SK-N-SH treated with all-trans-retinoic acid at 6 μM for 48 hours (cell line): ENCODE results near the gene RIMBP2.

ENCODE experiments used
- ARNTL ChIP-seq: fragments of 450-650 bp; formaldehyde crosslinking; IDR thresholded peaks from 2 replicates; pipeline ENCODE4 v1.5.0; 2020; ENCODE audit warnings: low read depth, mild to moderate bottlenecking, moderate library complexity, borderline replicate concordance
- BACH2 ChIP-seq: fragments of 250-450 bp; sonication (Bioruptor Pico); IDR thresholded peaks from 2 replicates; pipeline ENCODE4 v1.9.0; 2021; ENCODE audit warnings: mild to moderate bottlenecking, borderline replicate concordance
- GLIS3 ChIP-seq: fragments of 250-450 bp; sonication (Bioruptor Pico); IDR thresholded peaks from 2 replicates; pipeline ENCODE4 v1.5.0; 2020; ENCODE audit warnings: mild to moderate bottlenecking, moderate library complexity
- ISL1 ChIP-seq: fragments of 250-450 bp; sonication (Bioruptor Pico); IDR thresholded peaks from 2 replicates; pipeline ENCODE4 v2.1.2; 2022; ENCODE audit warnings: mild to moderate bottlenecking, moderate library complexity
- PPARA ChIP-seq: fragments of 250-450 bp; sonication (Bioruptor Pico); IDR thresholded peaks from 2 replicates; pipeline ENCODE4 v1.5.0; 2020; ENCODE audit warnings: mild to moderate bottlenecking, borderline replicate concordance
- SNAI2 ChIP-seq: fragments of 250-450 bp; sonication (Bioruptor Pico); IDR thresholded peaks from 2 replicates; pipeline ENCODE4 v1.5.0; 2020; ENCODE audit warnings: mild to moderate bottlenecking, moderate library complexity
- TCF4 ChIP-seq: fragments of 250-450 bp; sonication (Bioruptor Pico); IDR thresholded peaks from 2 replicates; pipeline ENCODE4 v1.8.0; 2021; ENCODE audit warnings: mild to moderate bottlenecking, moderate library complexity, borderline replicate concordance
- ZC3H10 ChIP-seq: fragments of 250-450 bp; sonication (Bioruptor Pico); IDR thresholded peaks from 2 replicates; pipeline ENCODE4 v1.5.1; 2021; ENCODE audit warnings: mild to moderate bottlenecking, moderate library complexity
- ZNF565 ChIP-seq: fragments of 450-650 bp; formaldehyde crosslinking; conservative IDR thresholded peaks from 2 replicates; pipeline ENCODE4 v1.5.0; 2020; ENCODE audit warnings: low read depth, mild to moderate bottlenecking, moderate library complexity
- TF ChIP-seq, protein P1 (sequence below): fragments of 250-450 bp; sonication (Bioruptor Pico); IDR thresholded peaks from 2 replicates; pipeline ENCODE4 v1.8.0; 2020; ENCODE audit warnings: mild to moderate bottlenecking, moderate library complexity, borderline replicate concordance
- TF ChIP-seq, protein P2 (sequence below): fragments of 250-450 bp; sonication (Bioruptor Pico); IDR thresholded peaks from 2 replicates; pipeline ENCODE4 v1.5.0; 2020; ENCODE audit warnings: mild to moderate bottlenecking, moderate library complexity
- TF ChIP-seq, protein P3 (sequence below): fragments of 250-450 bp; sonication (Bioruptor Pico); IDR thresholded peaks from 2 replicates; pipeline ENCODE4 v1.5.1; 2021; ENCODE audit warnings: mild to moderate bottlenecking, moderate library complexity
- TF ChIP-seq, protein P4 (sequence below): fragments of 250-450 bp; sonication (Bioruptor Pico); IDR thresholded peaks from 2 replicates; pipeline ENCODE4 v1.8.0; 2021; ENCODE audit warnings: low read depth, mild to moderate bottlenecking, moderate library complexity, borderline replicate concordance

DNA sequence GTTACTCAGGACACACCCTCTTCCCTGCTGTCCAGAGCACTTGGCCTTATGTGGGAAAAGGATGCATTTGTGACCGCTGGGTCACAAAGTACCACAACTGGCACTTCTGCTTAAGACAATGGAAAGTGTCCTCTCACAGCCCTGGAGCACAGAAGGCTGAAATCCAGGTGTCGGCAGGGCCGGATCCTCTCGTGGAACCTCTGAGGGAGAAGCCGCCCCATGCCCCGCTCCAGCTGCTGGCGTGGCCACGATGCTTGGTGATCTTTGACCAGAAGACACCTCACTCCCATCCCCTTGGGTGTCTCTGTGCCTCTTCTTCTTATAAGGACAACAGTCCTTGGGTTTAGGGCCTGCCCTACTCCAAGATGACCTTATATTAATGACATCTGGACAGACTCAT is 221.4 kb downstream of the RIMBP2 start:
- TF ChIP-seq ZNF565 (no peak), TCF4 (CRISPR knock-in tag) (no peak), BACH2 (CRISPR knock-in tag) (no peak), ISL1 (CRISPR knock-in tag) (no peak), ZC3H10 (CRISPR knock-in tag) (no peak), SNAI2 (CRISPR knock-in tag) (no peak), ARNTL (CRISPR knock-in tag) (no peak), GLIS3 (CRISPR knock-in tag) (no peak), PPARA (CRISPR knock-in tag) (no peak)
- TF ChIP-seq, protein P1, sequence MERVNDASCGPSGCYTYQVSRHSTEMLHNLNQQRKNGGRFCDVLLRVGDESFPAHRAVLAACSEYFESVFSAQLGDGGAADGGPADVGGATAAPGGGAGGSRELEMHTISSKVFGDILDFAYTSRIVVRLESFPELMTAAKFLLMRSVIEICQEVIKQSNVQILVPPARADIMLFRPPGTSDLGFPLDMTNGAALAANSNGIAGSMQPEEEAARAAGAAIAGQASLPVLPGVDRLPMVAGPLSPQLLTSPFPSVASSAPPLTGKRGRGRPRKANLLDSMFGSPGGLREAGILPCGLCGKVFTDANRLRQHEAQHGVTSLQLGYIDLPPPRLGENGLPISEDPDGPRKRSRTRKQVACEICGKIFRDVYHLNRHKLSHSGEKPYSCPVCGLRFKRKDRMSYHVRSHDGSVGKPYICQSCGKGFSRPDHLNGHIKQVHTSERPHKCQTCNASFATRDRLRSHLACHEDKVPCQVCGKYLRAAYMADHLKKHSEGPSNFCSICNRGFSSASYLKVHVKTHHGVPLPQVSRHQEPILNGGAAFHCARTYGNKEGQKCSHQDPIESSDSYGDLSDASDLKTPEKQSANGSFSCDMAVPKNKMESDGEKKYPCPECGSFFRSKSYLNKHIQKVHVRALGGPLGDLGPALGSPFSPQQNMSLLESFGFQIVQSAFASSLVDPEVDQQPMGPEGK = no peak
- TF ChIP-seq, protein P2, sequence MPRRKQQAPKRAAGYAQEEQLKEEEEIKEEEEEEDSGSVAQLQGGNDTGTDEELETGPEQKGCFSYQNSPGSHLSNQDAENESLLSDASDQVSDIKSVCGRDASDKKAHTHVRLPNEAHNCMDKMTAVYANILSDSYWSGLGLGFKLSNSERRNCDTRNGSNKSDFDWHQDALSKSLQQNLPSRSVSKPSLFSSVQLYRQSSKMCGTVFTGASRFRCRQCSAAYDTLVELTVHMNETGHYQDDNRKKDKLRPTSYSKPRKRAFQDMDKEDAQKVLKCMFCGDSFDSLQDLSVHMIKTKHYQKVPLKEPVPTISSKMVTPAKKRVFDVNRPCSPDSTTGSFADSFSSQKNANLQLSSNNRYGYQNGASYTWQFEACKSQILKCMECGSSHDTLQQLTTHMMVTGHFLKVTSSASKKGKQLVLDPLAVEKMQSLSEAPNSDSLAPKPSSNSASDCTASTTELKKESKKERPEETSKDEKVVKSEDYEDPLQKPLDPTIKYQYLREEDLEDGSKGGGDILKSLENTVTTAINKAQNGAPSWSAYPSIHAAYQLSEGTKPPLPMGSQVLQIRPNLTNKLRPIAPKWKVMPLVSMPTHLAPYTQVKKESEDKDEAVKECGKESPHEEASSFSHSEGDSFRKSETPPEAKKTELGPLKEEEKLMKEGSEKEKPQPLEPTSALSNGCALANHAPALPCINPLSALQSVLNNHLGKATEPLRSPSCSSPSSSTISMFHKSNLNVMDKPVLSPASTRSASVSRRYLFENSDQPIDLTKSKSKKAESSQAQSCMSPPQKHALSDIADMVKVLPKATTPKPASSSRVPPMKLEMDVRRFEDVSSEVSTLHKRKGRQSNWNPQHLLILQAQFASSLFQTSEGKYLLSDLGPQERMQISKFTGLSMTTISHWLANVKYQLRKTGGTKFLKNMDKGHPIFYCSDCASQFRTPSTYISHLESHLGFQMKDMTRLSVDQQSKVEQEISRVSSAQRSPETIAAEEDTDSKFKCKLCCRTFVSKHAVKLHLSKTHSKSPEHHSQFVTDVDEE (CRISPR knock-in tag) = no peak
- TF ChIP-seq, protein P3, sequence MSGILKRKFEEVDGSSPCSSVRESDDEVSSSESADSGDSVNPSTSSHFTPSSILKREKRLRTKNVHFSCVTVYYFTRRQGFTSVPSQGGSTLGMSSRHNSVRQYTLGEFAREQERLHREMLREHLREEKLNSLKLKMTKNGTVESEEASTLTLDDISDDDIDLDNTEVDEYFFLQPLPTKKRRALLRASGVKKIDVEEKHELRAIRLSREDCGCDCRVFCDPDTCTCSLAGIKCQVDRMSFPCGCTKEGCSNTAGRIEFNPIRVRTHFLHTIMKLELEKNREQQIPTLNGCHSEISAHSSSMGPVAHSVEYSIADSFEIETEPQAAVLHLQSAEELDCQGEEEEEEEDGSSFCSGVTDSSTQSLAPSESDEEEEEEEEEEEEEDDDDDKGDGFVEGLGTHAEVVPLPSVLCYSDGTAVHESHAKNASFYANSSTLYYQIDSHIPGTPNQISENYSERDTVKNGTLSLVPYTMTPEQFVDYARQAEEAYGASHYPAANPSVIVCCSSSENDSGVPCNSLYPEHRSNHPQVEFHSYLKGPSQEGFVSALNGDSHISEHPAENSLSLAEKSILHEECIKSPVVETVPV (CRISPR knock-in tag) = no peak
- TF ChIP-seq, protein P4, sequence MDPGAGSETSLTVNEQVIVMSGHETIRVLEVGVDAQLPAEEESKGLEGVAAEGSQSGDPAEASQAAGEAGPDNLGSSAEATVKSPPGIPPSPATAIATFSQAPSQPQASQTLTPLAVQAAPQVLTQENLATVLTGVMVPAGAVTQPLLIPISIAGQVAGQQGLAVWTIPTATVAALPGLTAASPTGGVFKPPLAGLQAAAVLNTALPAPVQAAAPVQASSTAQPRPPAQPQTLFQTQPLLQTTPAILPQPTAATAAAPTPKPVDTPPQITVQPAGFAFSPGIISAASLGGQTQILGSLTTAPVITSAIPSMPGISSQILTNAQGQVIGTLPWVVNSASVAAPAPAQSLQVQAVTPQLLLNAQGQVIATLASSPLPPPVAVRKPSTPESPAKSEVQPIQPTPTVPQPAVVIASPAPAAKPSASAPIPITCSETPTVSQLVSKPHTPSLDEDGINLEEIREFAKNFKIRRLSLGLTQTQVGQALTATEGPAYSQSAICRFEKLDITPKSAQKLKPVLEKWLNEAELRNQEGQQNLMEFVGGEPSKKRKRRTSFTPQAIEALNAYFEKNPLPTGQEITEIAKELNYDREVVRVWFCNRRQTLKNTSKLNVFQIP (CRISPR knock-in tag) = no peak
